Measurements from ENCODE around the gene DAAM2.

DNA sequence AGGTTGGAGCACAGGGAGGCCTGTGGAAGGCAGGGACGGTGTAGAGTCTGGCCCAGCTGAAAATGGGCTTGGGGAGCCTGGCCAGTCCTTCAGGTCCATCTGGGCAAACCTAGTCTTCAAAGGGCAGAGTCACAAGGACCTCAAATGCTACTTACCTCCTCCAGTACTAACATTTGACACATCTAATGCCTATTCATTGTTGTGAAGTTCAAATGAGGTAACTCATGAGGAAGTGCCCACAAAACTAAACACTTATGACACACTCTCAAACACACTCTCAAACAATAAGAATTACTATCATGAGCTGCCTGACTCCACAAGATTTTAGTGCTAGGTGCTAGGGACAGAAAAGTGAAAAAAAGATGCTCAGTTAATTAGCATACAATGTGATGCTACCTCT is 27.1 kb downstream of the DAAM2 start:
- TF ChIP-seq, protein P1, sequence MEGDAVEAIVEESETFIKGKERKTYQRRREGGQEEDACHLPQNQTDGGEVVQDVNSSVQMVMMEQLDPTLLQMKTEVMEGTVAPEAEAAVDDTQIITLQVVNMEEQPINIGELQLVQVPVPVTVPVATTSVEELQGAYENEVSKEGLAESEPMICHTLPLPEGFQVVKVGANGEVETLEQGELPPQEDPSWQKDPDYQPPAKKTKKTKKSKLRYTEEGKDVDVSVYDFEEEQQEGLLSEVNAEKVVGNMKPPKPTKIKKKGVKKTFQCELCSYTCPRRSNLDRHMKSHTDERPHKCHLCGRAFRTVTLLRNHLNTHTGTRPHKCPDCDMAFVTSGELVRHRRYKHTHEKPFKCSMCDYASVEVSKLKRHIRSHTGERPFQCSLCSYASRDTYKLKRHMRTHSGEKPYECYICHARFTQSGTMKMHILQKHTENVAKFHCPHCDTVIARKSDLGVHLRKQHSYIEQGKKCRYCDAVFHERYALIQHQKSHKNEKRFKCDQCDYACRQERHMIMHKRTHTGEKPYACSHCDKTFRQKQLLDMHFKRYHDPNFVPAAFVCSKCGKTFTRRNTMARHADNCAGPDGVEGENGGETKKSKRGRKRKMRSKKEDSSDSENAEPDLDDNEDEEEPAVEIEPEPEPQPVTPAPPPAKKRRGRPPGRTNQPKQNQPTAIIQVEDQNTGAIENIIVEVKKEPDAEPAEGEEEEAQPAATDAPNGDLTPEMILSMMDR (IDR thresholded peaks at IDR 0.05), result no peak
- TF ChIP-seq POLR2A (IDR thresholded peaks at IDR 0.05), result no peak

All from right lobe of liver (tissue), 4 donors.